ENCODE data around the gene FYB1.
"Not testable (repeated sequence)": the region's sequence is repeated elsewhere in the genome, so short reads cannot be mapped to it uniquely, and the experiment has no call there.

The FYB1 gene

DNA sequence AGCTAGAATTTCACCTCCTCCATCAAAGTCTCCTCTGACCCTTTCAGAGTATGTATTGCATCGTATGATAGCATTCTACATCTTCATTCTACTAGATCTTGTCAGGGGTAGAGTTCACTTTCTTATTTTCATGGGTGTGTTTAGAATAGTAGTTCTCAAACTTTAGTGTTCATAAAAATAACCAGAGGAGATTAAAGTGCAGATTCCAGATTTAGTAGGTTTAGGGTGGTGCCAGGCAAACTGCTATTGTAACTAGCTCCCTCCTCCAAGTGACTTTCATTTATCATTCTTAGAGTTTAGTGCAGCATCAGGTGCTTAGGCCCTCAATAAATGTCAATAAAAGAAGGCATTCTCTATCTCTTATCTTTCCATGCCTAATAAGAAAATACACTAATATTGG is 7.2 kb upstream of the FYB1 start:
- no peak for DNase-seq

DNA sequence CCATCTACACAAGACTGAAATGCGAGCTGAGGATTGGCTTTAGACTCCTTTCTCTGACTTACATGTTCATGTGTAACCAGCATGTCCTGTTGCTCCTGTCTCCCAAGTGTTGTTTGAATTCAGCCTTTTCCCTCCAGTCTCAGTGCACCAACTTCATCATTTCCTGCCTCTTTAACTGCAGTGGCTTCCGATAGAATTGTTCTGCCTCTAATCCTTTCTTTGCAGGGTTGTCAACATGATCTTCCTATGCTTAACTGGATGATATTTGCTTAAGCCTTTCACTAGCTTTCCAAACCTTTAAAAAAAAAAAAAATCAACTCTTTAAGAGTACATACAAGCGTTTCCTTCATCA is 6.7 kb upstream of the FYB1 start:
- DNase-seq = no peak

- DNase-seq = no peak
Observed at GRCh38 chr5:39225405-39226099, 6.2 kb upstream of the FYB1 start.

- no peak for DNase-seq
Observed at GRCh38 chr5:39224196-39224761, 4.9 kb upstream of the FYB1 start.

DNA sequence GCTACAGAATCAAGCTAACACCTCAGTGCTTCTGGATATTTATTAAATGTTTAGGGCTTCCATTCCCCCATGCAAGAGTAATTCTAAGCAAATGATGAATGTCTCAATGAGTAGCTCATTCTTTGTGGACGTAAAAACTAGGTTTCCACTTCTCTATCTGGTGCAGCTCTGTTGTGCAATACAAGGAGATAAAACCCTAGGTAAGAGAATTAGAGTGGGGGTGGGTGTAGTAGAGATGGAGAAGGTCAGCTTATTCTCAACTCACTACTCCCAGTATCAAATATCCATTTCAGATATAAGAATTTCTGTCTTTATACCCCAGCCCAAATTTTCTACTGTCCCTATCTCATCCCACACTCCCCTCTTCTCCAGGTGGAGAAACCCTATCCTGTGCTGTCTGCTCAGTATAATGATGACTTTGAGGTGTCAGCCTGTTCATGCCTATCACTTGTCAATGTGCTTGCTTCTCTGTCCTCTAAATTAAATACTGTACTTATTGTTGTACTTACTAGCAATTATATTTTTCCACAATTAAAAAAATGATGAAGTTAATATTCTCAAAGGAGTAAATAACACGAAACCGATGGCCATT is 4.3 kb upstream of the FYB1 start:
- DNase-seq = no peak

GRCh38 chr5:39221671-39222070 is 2.3 kb upstream of the FYB1 start:
- DNase-seq = not testable (repeated sequence)

DNA sequence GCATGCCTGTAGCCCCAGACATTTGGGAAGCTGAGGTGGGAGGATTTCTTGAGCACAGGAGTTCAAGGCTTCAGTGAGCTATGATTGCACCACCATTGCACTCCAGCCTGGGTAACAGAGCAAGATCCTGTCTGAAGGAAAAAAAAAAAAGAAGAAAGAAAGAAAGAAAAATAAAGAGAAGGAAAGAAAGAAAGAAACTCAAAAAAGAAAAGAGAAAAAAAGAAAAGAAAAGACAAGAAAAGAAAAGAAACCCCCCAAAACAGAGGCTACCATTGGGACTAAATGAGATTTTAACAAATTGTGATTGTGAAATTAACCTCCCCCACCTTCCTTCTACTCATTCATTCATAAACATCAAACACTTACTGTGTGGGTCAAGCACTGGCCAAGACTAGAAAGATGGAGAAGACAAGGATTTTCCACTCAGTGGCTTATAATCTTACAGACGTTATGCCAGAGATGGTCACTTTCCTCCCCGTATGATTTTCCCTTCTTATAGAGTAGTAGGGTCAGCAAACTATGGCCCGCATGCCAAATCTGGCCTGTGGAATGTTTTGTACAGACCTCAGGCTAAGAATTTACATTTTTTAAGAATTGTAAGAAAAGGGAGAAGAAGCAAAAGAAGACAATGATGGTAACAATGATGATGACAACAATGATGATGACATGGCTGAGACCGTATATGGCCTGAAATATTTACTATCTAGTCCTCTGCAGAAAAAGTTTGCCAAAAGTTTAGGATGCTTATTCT is 1.1 kb upstream of the FYB1 start:
- DNase-seq = no peak

GRCh38 chr5:39218482-39219402 is 621 bp downstream of the FYB1 start:
- no peak for DNase-seq

GRCh38 chr5:39217365-39218281 is 1.7 kb downstream of the FYB1 start:
- peak; percentile 77 for DNase-seq

DNA sequence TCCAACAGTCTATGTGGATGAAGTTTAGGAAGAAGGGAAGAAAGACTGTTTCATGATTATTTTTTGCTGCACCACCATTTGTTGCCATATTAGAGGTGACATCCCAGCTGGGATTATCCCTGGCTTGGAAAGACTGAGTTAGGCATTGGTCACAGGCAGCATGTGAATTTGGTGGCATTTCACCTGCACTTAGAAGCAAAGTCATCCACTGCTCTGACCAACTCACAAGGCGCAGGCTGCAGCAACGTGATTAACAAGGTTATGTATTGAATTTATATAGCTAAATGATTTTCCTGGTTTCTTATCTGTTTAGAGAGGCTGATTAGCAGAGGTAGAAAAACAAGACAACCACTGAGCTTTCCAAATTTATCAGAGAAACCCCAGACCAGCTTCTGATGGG is 2.7 kb downstream of the FYB1 start:
- DNase-seq = no peak

DNA sequence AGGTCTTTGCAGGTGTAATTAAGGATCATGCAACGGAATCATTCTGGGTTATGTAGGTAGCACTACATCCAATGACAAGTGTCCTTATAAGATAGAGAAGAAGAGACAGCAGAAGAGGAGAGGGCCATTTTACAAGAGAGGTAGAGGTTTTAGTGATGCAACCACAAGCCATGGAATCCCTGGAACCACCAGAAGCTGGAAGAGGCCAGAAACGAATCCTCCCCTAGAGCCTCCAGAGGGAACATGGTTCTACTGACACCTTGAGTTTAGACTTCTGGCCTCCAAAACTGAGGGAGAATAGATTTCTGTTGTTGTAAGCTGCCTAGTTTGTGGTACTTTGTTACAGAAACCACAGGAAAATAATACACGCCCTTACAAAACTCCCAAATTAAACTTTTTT is 3.5 kb downstream of the FYB1 start:
- DNase-seq = no peak

DNA sequence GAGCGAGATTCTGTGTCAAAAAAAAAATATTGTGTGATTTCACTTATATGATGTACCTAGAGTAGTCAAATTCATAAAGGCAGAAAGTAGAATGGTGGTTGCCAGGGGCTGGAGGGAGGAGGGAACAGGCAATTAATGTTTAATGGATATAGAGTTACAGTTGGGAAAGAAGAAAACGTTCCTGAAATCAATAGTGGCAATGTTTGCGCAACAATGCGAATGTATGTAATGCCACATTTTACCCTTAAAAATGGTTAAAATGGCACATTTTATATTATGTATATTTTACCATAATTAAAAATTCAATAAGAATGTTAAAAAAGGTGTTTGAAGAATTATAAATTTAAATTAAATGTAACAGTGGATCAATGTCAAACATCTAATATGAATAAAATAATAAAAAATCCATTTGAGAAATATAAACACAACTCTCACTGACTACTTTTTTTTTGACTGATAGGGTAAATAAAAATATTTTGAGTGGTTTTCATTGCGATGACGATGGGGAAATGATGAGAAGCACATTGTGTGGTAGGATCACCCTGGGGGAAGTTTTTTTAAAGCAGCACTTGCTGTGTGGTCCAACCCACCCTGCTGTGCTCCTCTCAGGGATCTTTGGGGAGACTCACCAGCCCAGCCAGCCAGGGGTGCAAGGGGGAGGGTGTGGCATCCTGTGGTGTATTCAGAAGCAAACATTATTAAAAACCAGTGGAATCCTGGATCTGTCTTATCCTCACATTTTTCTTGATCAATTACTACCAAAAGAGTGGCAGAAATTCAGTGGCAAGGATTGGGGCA is 4.3 kb downstream of the FYB1 start:
- no peak for DNase-seq

GRCh38 chr5:39213447-39214207 is 5.7 kb downstream of the FYB1 start:
- no peak for DNase-seq

- no peak for DNase-seq
Observed at GRCh38 chr5:39211773-39212172, 7.6 kb downstream of the FYB1 start.

GRCh38 chr5:39209924-39210323 is 9.4 kb downstream of the FYB1 start:
- peak; percentile 82 for DNase-seq

GRCh38 chr5:39208471-39208870 is 10.9 kb downstream of the FYB1 start:
- DNase-seq = no peak

DNA sequence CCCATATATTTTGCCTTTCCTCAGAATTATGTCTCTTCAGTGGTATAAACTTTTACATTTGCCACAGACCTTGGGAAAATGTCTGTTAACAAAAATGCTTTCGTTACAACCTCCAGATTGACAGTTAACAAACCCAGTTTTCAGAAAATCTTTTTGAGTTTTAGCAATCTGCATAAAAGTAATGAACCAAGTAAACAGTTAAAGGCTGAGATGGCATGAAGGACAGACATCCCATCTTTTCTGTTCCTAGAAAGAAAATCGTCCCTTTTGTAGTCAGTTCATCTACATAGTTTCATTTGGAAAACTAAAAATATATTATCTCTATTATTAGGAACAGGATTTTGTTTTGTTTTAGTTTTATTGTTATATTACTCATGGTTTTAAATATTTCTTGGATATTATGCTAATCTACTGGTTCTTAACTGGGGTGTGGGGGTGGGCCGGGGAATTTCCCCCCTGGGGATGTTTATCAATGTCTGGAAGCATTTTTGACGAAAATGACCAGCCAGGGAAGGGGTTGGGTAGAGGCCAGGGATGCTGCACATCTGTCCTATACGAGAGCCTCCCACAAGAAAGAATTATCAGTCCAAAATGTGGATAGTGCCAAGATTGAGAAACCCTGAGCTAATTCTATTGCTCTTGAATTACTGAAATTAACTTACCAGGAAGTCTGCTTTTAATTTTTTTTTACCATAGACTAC is 11.9 kb downstream of the FYB1 start:
- no peak for DNase-seq

DNA sequence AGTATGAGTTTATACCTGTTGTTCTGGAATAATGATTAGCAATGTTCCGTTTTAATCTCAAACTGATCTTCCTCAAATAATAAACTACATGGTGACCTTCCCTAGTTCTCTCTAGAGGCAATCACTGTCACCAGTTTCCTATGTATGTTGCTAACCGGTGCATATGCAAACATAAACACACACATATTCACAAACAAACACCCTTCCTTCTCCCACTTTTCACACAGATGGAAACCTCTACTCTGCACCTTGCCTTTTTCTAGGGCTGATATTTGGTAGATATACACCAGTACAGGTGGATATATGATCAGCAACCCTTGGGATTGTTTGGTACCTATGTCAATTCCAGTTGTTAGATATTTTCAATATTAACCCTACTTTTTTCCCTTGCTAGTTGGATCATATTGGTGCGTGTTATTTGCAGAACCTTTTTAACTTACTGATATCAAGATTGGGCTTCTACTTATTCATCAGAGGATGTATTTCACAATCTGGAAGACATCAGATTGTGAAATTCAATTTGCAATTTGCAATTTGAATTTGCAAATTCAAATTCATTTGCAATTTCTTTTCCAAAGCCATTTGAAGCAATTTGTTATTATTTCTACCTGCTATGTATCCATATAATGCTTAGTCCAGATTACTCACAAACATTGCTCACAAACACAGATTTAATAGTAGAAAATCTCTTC is 12.6 kb downstream of the FYB1 start:
- DNase-seq = no peak

- no peak for DNase-seq
Observed at GRCh38 chr5:39205550-39205949, 13.8 kb downstream of the FYB1 start.
